WTC11 (cell line): ENCODE data around the gene MAPRE2.

ENCODE experiments used
- CBFB ChIP-seq: sonication (generic); formaldehyde crosslinking; IDR thresholded peaks from 2 replicates; pipeline ENCODE4 v1.8.1; 2022; ENCODE audit warnings: mild to moderate bottlenecking, low read depth, missing genetic modification reagents
- ELF4 ChIP-seq: sonication (generic); formaldehyde crosslinking; IDR thresholded peaks from 2 replicates; pipeline ENCODE4 v1.8.1; 2022; ENCODE audit warnings: low read depth, mild to moderate bottlenecking, moderate library complexity, missing genetic modification reagents
- FOXK1 ChIP-seq: sonication (generic); formaldehyde crosslinking; IDR thresholded peaks from 2 replicates; pipeline ENCODE4 v1.8.0; 2022; ENCODE audit warnings: mild to moderate bottlenecking, moderate library complexity, missing genetic modification reagents
- FOXP1 ChIP-seq: sonication (generic); formaldehyde crosslinking; IDR thresholded peaks from 2 replicates; pipeline ENCODE4 v1.8.0; 2022; ENCODE audit warnings: missing genetic modification reagents, mild to moderate bottlenecking, moderate library complexity, borderline replicate concordance
- NFE2L1 ChIP-seq: sonication (generic); formaldehyde crosslinking; IDR thresholded peaks from 2 replicates; pipeline ENCODE4 v1.8.1; 2023; ENCODE audit warnings: missing genetic modification reagents
- TEAD1 ChIP-seq: sonication (generic); formaldehyde crosslinking; IDR thresholded peaks from 2 replicates; pipeline ENCODE4 v1.8.0; 2022; ENCODE audit warnings: mild to moderate bottlenecking, missing genetic modification reagents
- ZNF416 ChIP-seq: fragments of 250-450 bp; sonication (Bioruptor Pico); IDR thresholded peaks from 2 replicates; pipeline ENCODE4 v1.9.0; 2021; ENCODE audit warnings: mild to moderate bottlenecking, inconsistent platforms
- TF ChIP-seq, protein P1 (sequence below): sonication (generic); formaldehyde crosslinking; IDR thresholded peaks from 2 replicates; pipeline ENCODE4 v1.8.1; 2023; ENCODE audit warnings: mild to moderate bottlenecking, missing genetic modification reagents, moderate library complexity
- TF ChIP-seq, protein P2 (sequence below): sonication (generic); formaldehyde crosslinking; IDR thresholded peaks from 2 replicates; pipeline ENCODE4 v1.8.1; 2023; ENCODE audit warnings: mild to moderate bottlenecking, missing genetic modification reagents
- TF ChIP-seq, protein P3 (sequence below): fragments of 200-600 bp; IDR thresholded peaks from 2 replicates; pipeline ENCODE4 v1.8.0; 2022; ENCODE audit warnings: antibody characterized with exemption
- TF ChIP-seq, protein P4 (sequence below): sonication (generic); formaldehyde crosslinking; conservative IDR thresholded peaks from 2 replicates; pipeline ENCODE4 v1.8.1; 2022; ENCODE audit warnings: mild to moderate bottlenecking, missing genetic modification reagents
- TF ChIP-seq, protein P5 (sequence below): sonication (generic); formaldehyde crosslinking; IDR thresholded peaks from 2 replicates; pipeline ENCODE4 v1.8.1; 2023; ENCODE audit warnings: mild to moderate bottlenecking, missing genetic modification reagents, moderate library complexity

DNA sequence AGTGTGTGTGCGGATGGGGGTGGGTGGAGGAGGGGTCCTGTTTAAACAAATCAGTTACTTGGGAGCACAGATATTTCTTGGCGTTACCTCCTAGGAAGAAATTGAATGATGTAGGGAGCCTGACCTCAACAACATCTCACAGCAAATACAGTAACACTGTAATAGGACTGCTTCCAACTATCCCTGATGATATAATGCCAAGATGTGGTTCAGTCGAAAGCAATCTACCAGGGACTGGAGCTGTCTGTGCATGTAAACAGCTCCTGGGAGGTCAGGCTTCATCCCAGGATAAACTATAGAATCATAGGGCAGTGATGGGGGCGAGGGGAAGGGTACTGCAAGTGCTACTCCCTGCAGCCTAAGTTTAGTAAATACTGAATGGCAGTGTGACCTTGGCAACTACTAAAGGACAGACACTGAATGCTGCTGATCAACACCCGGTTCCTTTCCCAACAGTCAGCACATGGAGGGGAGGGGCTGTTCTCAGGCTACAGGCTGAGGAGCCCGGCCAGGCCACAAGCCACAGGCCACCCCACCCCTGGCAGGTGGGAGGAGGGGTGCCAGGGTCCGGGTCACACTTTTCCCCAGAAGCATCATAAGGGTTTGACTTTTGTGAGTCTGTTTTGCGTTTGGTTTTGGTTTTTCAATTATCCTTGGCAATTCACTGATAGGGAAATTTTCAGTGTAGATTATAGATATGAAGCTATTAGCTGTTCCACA lies 114.3 kb downstream of the MAPRE2 start:
- TF ChIP-seq FOXK1 (CRISPR knock-in tag) (no peak), ZNF416 (CRISPR knock-in tag) (no peak), ELF4 (CRISPR knock-in tag) (no peak), FOXP1 (CRISPR knock-in tag) (no peak), NFE2L1 (CRISPR knock-in tag) (no peak), TEAD1 (CRISPR knock-in tag) (no peak), CBFB (no peak)
- TF ChIP-seq, protein P1, sequence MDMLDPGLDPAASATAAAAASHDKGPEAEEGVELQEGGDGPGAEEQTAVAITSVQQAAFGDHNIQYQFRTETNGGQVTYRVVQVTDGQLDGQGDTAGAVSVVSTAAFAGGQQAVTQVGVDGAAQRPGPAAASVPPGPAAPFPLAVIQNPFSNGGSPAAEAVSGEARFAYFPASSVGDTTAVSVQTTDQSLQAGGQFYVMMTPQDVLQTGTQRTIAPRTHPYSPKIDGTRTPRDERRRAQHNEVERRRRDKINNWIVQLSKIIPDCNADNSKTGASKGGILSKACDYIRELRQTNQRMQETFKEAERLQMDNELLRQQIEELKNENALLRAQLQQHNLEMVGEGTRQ (CRISPR knock-in tag): no peak
- TF ChIP-seq, protein P2, sequence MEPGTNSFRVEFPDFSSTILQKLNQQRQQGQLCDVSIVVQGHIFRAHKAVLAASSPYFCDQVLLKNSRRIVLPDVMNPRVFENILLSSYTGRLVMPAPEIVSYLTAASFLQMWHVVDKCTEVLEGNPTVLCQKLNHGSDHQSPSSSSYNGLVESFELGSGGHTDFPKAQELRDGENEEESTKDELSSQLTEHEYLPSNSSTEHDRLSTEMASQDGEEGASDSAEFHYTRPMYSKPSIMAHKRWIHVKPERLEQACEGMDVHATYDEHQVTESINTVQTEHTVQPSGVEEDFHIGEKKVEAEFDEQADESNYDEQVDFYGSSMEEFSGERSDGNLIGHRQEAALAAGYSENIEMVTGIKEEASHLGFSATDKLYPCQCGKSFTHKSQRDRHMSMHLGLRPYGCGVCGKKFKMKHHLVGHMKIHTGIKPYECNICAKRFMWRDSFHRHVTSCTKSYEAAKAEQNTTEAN (CRISPR knock-in tag): no peak
- TF ChIP-seq, protein P3, sequence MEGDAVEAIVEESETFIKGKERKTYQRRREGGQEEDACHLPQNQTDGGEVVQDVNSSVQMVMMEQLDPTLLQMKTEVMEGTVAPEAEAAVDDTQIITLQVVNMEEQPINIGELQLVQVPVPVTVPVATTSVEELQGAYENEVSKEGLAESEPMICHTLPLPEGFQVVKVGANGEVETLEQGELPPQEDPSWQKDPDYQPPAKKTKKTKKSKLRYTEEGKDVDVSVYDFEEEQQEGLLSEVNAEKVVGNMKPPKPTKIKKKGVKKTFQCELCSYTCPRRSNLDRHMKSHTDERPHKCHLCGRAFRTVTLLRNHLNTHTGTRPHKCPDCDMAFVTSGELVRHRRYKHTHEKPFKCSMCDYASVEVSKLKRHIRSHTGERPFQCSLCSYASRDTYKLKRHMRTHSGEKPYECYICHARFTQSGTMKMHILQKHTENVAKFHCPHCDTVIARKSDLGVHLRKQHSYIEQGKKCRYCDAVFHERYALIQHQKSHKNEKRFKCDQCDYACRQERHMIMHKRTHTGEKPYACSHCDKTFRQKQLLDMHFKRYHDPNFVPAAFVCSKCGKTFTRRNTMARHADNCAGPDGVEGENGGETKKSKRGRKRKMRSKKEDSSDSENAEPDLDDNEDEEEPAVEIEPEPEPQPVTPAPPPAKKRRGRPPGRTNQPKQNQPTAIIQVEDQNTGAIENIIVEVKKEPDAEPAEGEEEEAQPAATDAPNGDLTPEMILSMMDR: no peak
- TF ChIP-seq, protein P4, sequence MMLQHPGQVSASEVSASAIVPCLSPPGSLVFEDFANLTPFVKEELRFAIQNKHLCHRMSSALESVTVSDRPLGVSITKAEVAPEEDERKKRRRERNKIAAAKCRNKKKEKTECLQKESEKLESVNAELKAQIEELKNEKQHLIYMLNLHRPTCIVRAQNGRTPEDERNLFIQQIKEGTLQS (CRISPR knock-in tag): no peak
- TF ChIP-seq, protein P5, sequence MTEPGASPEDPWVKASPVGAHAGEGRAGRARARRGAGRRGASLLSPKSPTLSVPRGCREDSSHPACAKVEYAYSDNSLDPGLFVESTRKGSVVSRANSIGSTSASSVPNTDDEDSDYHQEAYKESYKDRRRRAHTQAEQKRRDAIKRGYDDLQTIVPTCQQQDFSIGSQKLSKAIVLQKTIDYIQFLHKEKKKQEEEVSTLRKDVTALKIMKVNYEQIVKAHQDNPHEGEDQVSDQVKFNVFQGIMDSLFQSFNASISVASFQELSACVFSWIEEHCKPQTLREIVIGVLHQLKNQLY (CRISPR knock-in tag): no peak
